GM18520 (cell line): ENCODE measurements around the gene CXCR4.
A peak's percentile ranks its signal among the peaks of the same experiment; 100 is the strongest.

Experiments
- ATAC-seq: cut with Tn5 transposase; IDR thresholded peaks from one replicate; pipeline ENCODE4 v1.9.1; 2021; ENCODE audit not compliant: unreplicated experiment

CXCR4 gene

DNA sequence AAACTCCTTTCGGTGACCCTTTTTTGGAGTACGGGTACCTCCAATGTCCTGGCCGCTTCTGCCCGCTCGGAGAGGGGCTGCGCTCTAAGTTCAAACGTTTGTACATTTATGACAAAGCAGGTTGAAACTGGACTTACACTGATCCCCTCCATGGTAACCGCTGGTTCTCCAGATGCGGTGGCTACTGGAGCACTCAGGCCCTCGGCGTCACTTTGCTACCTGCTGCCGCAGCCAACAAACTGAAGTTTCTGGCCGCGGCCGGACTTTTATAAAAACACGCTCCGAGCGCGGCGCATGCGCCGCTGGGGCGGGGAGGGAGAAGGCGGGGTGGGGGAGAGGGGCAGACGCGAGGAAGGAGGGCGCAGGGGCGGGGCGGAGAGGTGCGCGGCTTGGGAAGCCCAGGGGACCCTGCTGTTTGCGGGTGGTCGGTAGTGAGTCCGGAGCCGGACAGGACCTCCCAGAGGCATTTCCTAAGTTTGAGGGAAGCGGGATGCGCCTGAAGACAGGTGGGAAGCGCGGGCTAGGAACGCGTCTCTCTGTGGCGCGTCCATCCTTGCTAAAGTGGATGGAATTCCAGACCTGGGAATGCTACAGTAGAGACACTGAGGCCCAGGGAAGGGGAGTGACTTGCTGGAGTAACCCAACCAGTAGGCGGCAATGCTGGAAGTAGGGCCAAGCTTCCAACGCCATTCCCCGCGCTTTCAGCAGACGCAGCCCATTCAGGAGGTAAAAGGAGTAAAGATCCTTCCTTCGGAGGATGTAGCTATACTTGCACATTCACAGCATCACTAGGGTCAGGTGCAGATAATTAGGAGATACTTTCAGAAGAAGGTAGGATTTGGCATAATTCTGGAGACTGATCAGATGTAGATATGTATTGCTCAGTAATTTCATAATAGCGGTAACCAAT, at the start of gene CXCR4:
Gene CXCR4, minus strand, starts transcription at position 241 of the 910 bp plus-strand sequence. Its CDS starts 89 bp downstream, at position 152.
- ATAC-seq, result no peak

GRCh38 chr2:136164280-136164776, 46.4 kb upstream of the CXCR4 start:
- ATAC-seq, result no peak

DNA sequence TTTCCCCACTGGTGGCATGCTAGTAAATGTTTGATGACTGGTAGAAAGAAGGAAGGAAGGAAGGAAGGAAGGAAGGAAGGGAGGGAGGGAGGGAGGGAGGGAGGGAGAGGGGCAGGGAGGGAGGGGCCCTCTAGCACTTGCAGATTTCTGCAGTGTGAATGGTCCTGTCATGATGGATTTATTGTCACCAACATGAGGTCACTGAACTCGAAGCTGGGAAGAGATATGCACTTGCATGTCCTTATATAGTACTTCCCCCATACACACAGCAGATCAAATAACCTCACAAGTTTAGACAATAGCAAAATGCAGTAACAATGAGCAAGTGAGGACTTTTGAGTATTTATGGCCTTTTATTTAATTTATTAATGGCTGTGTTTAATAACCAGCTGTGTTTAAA, 44.5 kb upstream of the CXCR4 start:
- ATAC-seq, result no peak

DNA sequence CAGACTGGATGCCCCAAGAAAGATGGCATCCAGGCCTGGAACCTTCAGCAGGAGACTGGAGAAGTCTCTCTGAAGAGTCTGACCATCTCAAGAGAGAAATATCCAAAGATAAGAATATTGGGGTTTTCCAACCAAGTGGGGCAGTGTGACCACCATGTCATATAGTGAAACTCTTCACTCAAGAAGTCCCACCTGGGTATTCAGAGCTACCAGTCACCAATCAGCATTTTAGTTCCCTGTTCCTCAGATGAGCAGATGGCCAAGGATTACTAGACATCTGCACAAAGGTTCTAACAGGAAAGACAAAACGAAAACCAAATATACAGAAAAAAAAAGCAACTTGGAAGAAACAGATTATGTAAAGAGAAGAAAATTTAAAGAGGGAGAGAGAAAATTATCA, 38.5 kb upstream of the CXCR4 start:
- ATAC-seq, result no peak

- no peak for ATAC-seq
These were observed 36.4 kb upstream of the CXCR4 start for GRCh38 chr2:136154384-136154783.

- ATAC-seq, result no peak
These were observed 33.3 kb upstream of the CXCR4 start for GRCh38 chr2:136151021-136151971.

GRCh38 chr2:136149011-136149410, 31.1 kb upstream of the CXCR4 start:
- ATAC-seq, result no peak

GRCh38 chr2:136146564-136146963, 28.6 kb upstream of the CXCR4 start:
- ATAC-seq, result no peak

DNA sequence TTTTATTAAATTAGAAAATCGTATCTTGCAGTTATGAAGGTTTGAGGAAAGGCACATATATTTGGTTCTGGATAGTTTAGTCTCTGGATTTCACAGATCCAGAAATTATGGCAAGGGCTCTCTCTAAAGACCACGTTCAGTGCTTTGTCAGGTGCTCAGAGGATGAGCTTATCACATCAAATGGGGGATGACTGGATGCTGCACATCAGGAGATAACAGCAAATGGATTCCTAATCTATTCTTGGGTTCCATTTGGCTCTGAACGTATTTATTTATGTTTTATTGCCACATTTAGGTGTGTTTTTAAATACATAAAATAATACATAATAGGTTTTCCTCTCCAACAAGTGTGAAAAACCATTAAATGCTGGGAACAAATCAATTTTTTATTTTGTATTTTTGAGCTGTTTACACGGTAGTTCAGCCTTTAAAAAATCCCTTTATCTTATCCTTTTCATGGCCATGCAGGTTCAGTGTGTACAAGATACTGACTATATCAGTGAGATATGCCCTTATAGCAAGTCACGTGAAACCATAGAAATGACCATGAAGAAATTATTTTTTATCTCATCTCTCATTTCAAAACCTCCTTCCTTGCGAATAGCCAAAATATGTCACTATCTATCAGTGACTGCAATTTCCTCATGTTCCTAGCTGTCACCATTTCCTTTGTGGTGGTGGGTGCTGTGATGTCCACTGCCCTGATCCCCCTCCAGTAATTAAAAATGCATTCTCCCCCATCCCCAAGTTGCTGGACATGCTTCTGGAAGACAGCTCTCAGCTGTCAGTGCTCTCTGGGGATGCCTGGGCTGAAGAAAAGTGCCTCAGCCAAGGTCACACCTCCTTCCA, 25.9 kb upstream of the CXCR4 start:
- ATAC-seq, result no peak

DNA sequence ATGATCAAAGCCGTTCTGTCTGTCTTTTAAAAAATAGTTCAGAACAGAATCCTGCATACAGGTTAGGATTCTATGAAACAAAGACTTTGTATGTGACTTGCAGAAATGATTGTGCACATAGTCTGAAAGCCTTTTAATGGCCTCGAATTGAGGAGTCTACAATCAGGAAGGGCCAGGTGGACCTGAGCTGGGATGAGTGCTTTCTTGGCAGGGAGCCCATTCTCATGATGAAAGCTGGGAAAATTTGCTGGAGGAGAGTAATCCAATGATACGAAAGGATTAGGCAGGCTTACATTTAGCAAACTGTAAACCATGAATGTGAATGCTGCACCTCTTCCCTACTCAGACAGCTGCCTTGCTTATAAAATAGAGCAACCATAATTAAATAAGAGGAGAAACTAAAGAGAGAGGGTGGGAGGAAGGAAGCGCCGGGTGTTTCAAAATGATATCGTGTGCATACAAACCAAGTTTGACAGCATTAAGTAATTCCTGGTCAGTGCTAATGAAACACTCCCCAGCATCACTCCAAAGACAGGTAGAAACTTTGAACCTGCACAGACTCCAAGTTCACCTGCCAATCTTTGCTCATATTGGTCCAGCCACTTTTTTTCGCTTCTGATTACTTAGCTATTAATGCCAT, 23.7 kb upstream of the CXCR4 start:
- ATAC-seq, result no peak

- ATAC-seq, result no peak
These were observed 21.7 kb upstream of the CXCR4 start for GRCh38 chr2:136139631-136140030.

DNA sequence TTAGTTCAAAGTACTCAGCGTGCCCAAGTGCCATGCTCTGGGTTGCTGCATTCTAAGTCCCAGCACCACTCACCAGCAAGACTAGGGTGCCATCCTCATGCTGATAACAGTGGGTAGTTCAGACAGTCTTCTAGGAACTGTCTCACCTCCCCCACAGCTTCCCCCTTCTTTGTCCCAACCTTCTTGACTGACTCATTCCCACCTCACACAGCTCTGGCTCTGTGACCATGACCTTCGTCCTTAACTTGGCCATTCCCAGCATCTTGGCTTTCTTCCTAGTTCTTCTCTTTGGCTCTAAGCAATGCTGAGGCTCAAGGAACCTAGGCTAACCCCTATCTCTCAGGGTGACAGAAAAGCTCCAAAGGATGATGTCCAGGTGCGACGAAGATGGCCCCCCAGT, 20.0 kb upstream of the CXCR4 start:
- ATAC-seq, result no peak

DNA sequence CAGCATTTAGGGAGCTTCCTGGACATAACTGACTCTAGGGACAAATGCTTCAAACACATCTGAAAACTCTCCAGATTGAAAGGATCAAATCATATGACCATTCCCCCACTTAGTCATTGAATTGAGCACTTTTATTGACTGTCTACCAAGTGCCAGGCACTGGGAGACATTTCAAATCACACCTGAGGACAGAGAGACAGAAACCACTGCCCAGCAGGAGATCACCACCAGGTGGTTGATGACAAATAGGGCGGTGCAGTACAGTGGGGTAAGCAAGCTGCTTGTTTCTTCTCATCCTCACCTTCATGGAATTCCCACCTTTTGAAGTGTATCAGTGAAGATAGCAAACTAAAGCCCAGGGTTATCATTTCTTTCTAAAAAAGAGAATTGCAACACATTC, 19.0 kb upstream of the CXCR4 start:
- ATAC-seq, result no peak

DNA sequence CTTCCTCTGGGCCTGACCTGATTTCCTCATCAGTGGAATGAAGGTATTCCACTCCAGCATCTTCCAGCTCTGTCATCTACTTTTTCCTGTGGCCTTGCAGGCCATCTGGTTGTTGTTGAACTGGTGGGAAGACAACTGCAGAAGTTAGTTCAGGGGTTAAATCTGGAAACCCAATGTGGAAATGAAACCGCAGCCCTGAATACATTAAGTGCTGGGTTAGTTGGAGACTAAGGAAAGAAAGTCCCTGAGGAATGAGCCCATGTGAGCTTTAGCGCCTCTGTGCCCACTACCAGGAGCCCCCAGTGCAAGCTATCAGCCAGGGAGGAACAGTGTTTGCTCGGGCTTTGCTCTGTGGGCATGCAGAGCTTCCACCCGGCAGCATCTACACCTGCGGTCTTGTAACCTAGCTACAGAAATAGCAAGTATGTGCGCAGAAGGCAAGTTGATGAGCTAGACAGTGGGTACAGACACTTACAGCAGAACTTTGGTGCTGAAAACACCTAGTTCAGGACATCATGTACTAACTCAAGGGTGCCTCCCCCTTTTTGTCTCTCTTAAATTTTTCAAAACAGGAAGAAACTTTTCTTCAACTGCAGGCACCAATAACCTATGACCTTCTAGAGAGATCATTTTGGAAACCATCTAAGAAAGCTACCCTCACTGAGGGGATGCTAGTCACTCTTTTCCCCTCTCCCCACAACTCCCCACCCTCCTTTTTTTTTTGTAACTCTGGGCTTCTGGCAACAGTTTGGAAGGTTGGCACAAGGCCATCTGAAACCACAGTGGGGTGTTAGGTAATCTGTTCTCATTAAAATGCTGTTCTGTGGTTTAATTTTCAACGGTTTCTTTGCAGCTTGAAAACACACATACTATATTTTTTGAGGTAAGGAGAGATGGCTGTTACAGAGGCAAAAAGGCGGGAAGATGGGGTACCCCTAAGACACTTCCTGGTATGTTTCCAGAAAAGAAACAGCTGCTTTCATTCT, 18.3 kb upstream of the CXCR4 start:
- ATAC-seq, result peak; percentile 60

DNA sequence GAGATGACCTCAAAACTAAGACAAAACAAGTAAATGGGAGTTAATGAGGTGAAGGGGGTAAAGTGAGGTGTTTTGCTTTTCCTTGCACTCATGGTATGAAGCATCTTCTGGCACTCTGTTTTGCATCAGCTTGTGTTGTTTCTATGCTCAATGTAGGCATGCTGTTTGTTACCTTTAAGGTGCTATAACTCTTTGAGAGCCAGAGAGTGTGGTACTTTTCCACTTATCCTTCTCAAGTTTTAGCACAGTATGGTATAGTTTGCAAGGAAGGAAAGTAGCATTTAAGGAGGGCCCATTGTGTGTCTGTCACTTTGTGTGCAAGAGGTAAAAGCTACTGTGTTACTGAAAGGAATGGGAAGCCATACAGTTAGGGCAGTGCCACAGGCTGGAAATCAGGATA, 17.5 kb upstream of the CXCR4 start:
- no peak for ATAC-seq

DNA sequence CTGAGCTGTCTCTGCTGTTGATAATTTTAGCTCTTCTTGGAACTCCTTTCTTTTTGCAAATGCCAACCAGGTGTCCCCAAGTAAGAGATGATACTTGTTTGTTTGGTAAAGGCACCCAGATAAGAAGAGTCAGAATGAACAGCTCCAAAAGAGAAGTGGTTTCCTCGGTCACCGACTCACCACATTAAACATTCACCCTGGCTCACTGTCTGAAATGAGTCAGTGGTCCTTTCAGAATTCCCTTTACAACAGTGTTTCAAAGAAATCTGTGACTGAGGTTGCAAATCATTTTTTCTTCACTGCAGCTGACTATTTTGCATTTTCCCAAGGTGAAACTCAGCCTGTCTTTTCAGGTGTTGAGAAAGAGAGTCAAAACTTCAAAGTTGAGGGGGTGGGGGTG, 16.2 kb upstream of the CXCR4 start:
- ATAC-seq, result no peak

GRCh38 chr2:136133586-136133985, 15.6 kb upstream of the CXCR4 start:
- no peak for ATAC-seq

- ATAC-seq, result no peak
These were observed 15.2 kb upstream of the CXCR4 start for GRCh38 chr2:136133176-136133575.

GRCh38 chr2:136132825-136133155, 14.8 kb upstream of the CXCR4 start:
- no peak for ATAC-seq
